Thyroid gland (tissue), 4 donors: ENCODE data around the gene TP53AIP1.

ENCODE experiments used
- CTCF ChIP-seq, 6 experiments: fragments of 200-600 bp in 3 of 6; fragments of 450-650 bp in 3 of 6; sonication (generic) in 3 of 6; IDR thresholded peaks; one replicate each; pipeline ENCODE4 v1.5.1; 2016 to 2019; ENCODE audit warnings: antibody characterized with exemption in 6 of 6, mild to moderate bottlenecking in 2 of 6, inconsistent platforms in 1 of 6, moderate library complexity in 1 of 6
- POLR2A ChIP-seq, 2 donors: fragments of 450-650 bp; IDR thresholded peaks; one replicate each; pipeline ENCODE4 v1.6.1; 2017; ENCODE audit warnings: antibody characterized with exemption in 2 of 2, mild to moderate bottlenecking in 2 of 2, moderate library complexity in 1 of 2

DNA sequence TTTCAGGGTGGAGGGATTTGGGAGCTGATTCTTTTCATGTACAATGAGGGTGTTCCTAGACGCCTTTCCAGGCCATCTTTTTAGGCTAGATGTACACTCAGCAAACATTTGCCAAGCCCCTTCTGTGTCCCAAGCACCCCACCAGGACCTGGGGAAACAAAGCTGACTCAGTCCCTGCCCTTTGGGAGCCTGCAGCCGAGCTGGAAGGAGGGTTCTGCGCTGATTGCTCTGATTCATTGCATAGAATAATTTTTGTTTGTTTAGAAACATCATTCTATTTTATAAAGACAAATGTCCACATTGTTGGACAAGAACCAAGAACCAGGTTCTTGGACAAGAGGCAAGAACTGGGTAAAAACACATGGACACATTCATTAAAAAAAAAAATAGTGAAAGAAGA, 16.7 kb downstream of the TP53AIP1 start:
- TF ChIP-seq CTCF (IDR thresholded peaks at IDR 0.05) (no peak), POLR2A (IDR thresholded peaks at IDR 0.05) (no peak)
